HCT116 (cell line): Measurements from ENCODE around the gene NPFFR1. TPM values are rescaled to one million over a fixed set of nuclear protein-coding genes. Genes with fewer than 3 reads are reported as not detected.

Source experiments
- ATAC-seq: fragments of 200-7000 bp; cut with Tn5 transposase; 2 replicates; pipeline ENCODE4 v1.9.1; 2020; ENCODE audit warnings: mild to moderate bottlenecking, moderate library complexity
- BruUV-seq: library from RNA; stranded (reverse); fragments of 400-500 nt; replicated peaks from 2 replicates; lab custom pipeline; 2021; lab: Mats Ljungman, UMichigan
- CTCF ChIA-PET: fragments of 300-600 bp; sonication (Branson Sonifier 250); formaldehyde crosslinking; loops from one replicate; lab custom pipeline; 2021; ENCODE audit warnings: antibody characterized with exemption; lab: Charles Lee
- POLR2A ChIA-PET: fragments of 300-600, 350-600 bp; sonication (Branson Sonifier 250); formaldehyde crosslinking; loops from one replicate; lab custom pipeline; 2021; ENCODE audit warnings: antibody characterized with exemption; lab: Charles Lee
- RAD21 ChIA-PET, 2 experiments: fragments of 300-600 bp; sonication (Branson Sonifier 250); formaldehyde crosslinking; loops; one replicate each; lab custom pipeline; 2023; ENCODE audit warnings: low total read pairs in 2 of 2; ENCODE audit not compliant: uncharacterized antibody in 2 of 2, unreplicated experiment in 2 of 2, low non-redundant PET in 1 of 2; lab: Charles Lee
- DNase-seq: peaks from one replicate; pipeline ENCODE4 v3.0.0-alpha.2; 2010; ENCODE audit warnings: low read depth, low spot score
- H2AFZ ChIP-seq: fragments of 200-600 bp; shearing (Covaris generic), sonication (generic); 2 replicates; pipeline ENCODE4 v1.6.1; 2017; ENCODE audit warnings: low read depth, mixed run types, mixed read lengths, antibody characterized with exemption, low read length; ENCODE audit not compliant: poor library complexity, severe bottlenecking
- H3K27ac ChIP-seq: 2 replicates; pipeline ENCODE4 v1.5.1; 2012; ENCODE audit warnings: low read depth, low read length
- H3K27me3 ChIP-seq: fragments of 200-600 bp; sonication (generic); 2 replicates; pipeline ENCODE4 v1.6.1; 2016; ENCODE audit warnings: mixed run types, low read length, mixed read lengths; ENCODE audit not compliant: insufficient read depth
- H3K36me3 ChIP-seq, 2 experiments: fragments of 200-500 bp in 1 of 2; fragments of 200-600 bp in 1 of 2; sonication (Bioruptor generic) in 1 of 2; sonication (generic) in 1 of 2; 2 replicates each; pipeline versions ENCODE4 v1.5.1 to v1.6.1; 2014 to 2016; ENCODE audit warnings: low read length in 2 of 2, inconsistent platforms in 1 of 2, mixed read lengths in 1 of 2, mixed run types in 1 of 2; ENCODE audit not compliant: insufficient read depth in 2 of 2, control insufficient read depth in 1 of 2
- H3K4me1 ChIP-seq, 2 experiments: fragments of 200-600 bp in 1 of 2; sonication (generic) in 1 of 2; 2 replicates each; pipeline versions ENCODE4 v1.5.1 to v1.6.1; 2012 to 2017; ENCODE audit warnings: low read length in 2 of 2, inconsistent platforms in 1 of 2, mild to moderate bottlenecking in 1 of 2, mixed read lengths in 1 of 2, mixed run types in 1 of 2, moderate library complexity in 1 of 2; ENCODE audit not compliant: insufficient read depth in 2 of 2, control insufficient read depth in 1 of 2
- H3K4me2 ChIP-seq: fragments of 200-600 bp; sonication (generic); 2 replicates; pipeline ENCODE4 v1.6.1; 2017; ENCODE audit warnings: mixed run types, low read length, mixed read lengths
- H3K4me3 ChIP-seq, 2 experiments: fragments of 200-600 bp in 1 of 2; sonication (generic) in 1 of 2; replicated peaks in 1 of 2; 2 replicates each; pipeline ENCODE4 v1.5.1; 2011 to 2016; ENCODE audit warnings: low read length in 2 of 2, control low read depth in 1 of 2, low read depth in 1 of 2, mild to moderate bottlenecking in 1 of 2, mixed read lengths in 1 of 2, mixed run types in 1 of 2
- H3K79me2 ChIP-seq: fragments of 200-600 bp; sonication (generic); 2 replicates; pipeline ENCODE4 v1.6.1; 2017; ENCODE audit warnings: mild to moderate bottlenecking, mixed run types, low read length, moderate library complexity, mixed read lengths; ENCODE audit not compliant: insufficient read depth
- H3K9ac ChIP-seq: fragments of 200-600 bp; sonication (generic); 2 replicates; pipeline ENCODE4 v1.6.1; 2016; ENCODE audit warnings: low read length, mixed read lengths
- H3K9me2 ChIP-seq: fragments of 200-600 bp; sonication (generic), shearing (Covaris generic); 2 replicates; pipeline ENCODE4 v1.6.1; 2017; ENCODE audit warnings: mixed run types, mild to moderate bottlenecking, moderate library complexity; ENCODE audit not compliant: insufficient read depth
- H3K9me3 ChIP-seq, 2 experiments: fragments of 200-500 bp in 1 of 2; fragments of 200-600 bp in 1 of 2; sonication (Bioruptor generic) in 1 of 2; sonication (generic) in 1 of 2; 2 replicates each; pipeline ENCODE4 v1.6.1; 2014 to 2017; ENCODE audit warnings: low read length in 2 of 2, mixed read lengths in 2 of 2, inconsistent platforms in 1 of 2, low read depth in 1 of 2, mild to moderate bottlenecking in 1 of 2, mixed run types in 1 of 2, moderate library complexity in 1 of 2; ENCODE audit not compliant: control insufficient read depth in 1 of 2, insufficient read depth in 1 of 2
- H4K20me1 ChIP-seq: fragments of 200-600 bp; sonication (generic), shearing (Covaris generic); 2 replicates; pipeline ENCODE4 v1.6.1; 2017; ENCODE audit warnings: mixed run types, mild to moderate bottlenecking, moderate library complexity; ENCODE audit not compliant: insufficient read depth
- CBX3 ChIP-seq: IDR thresholded peaks from 2 replicates; pipeline ENCODE4 v1.6.1; 2012; ENCODE audit warnings: low read depth
- CTCF ChIP-seq, 3 experiments: fragments of 200-600 bp in 1 of 3; sonication (generic) in 1 of 3; IDR thresholded peaks in 2 of 3; conservative IDR thresholded peaks in 1 of 3; 2 replicates each; pipeline ENCODE4 v1.5.1; 2012 to 2017; ENCODE audit warnings: low read depth in 2 of 3, low read length in 2 of 3, antibody characterized with exemption in 1 of 3, borderline replicate concordance in 1 of 3, control low read depth in 1 of 3, mild to moderate bottlenecking in 1 of 3, mixed read lengths in 1 of 3, mixed run types in 1 of 3, moderate library complexity in 1 of 3; ENCODE audit not compliant: insufficient read depth in 1 of 3
- EGR1 ChIP-seq: IDR thresholded peaks from 2 replicates; pipeline ENCODE4 v1.6.1; 2012; ENCODE audit warnings: low read depth
- ELF1 ChIP-seq: IDR thresholded peaks from 2 replicates; pipeline ENCODE4 v1.6.1; 2012; ENCODE audit warnings: low read depth, borderline replicate concordance
- FOSL1 ChIP-seq: IDR thresholded peaks from 2 replicates; pipeline ENCODE4 v1.6.1; 2012; ENCODE audit warnings: low read depth
- JUND ChIP-seq: IDR thresholded peaks from 2 replicates; pipeline ENCODE4 v1.6.1; 2012
- MAX ChIP-seq: IDR thresholded peaks from 2 replicates; pipeline ENCODE4 v1.6.1; 2012
- RAD21 ChIP-seq: IDR thresholded peaks from 2 replicates; pipeline ENCODE4 v1.6.1; 2012; ENCODE audit warnings: low read depth, mild to moderate bottlenecking
- SIN3A ChIP-seq: IDR thresholded peaks from 2 replicates; pipeline ENCODE4 v1.6.1; 2012; ENCODE audit warnings: low read depth
- SP1 ChIP-seq: IDR thresholded peaks from 2 replicates; pipeline ENCODE4 v1.6.1; 2012; ENCODE audit warnings: low read depth
- SRF ChIP-seq: IDR thresholded peaks from 2 replicates; pipeline ENCODE4 v1.6.1; 2012; ENCODE audit warnings: low read depth
- intact Hi-C: fragments of 100-400 bp; cut with micrococcal nuclease; formaldehyde crosslinking; loops from 2 replicates; pipeline ENCODE4 v1.10.0; 2022
- total RNA-seq: library from RNA; stranded (reverse); gene quantifications from one replicate; pipeline ENCODE4 v1.2.1, GENCODE V29; 2021; ENCODE audit not compliant: unreplicated experiment

The NPFFR1 gene
- total RNA-seq, 1 experiment from 2014 or later = 0.02 TPM

- Histone ChIP-seq H3K4me1 (peaks cover 5 to 26% of the 10 kb centered on the region in 2 experiments; a peak in 3 of 4 replicates), H3K36me3 (no peaks in the 10 kb centered on the region), H3K9me2 (no peaks in the 10 kb centered on the region), H3K9ac (no peak overlapping the region), H3K4me3 (no peak overlapping the region), H3K4me2 (0 out of 2 replicates have a peak overlapping the region, but pooled peaks have one; percentile 4), H3K79me2 (no peaks in the 10 kb centered on the region), H3K9me3 (peaks cover 3 to 10% of the 10 kb centered on the region in 2 experiments; a peak in 2 of 4 replicates), H3K27ac (no peak overlapping the region), H4K20me1 (no peaks in the 10 kb centered on the region), H2AFZ (no peak overlapping the region), H3K27me3 (no peaks in the 10 kb centered on the region)
- CTCF ChIA-PET = interaction anchor here (0.5 to 2.7 kb wide), 21 partner anchors 8 to 122 kb away, joined by 3 to 27 read pairs (median 4); partner anchors contain the start of genes PPA1 and TYSND1
- intact Hi-C loops = no loop called here
- TF ChIP-seq EGR1 (no peak), CTCF (IDR thresholded peaks at IDR 0.05 in 2 of 3, conservative IDR thresholded peaks at IDR 0.05 in 1 of 3; ENCODE audit: borderline replicate concordance in 1 of 3, insufficient read depth in 1 of 3, low read depth in 2 of 3, low read length in 2 of 3) (peak; percentile 64 to 93 (median 70)), RAD21 (peak; percentile 91)
- RAD21 ChIA-PET = interaction anchor here (0.8 to 1.9 kb wide), 6 partner anchors 44 to 149 kb away, joined by 3 to 17 read pairs (median 4); no protein-coding TSS in a partner anchor
- POLR2A ChIA-PET = interaction anchor here (1.0 to 1.2 kb wide), 3 partner anchors 32 to 99 kb away, joined by 3 to 4 read pairs (median 4); partner anchors contain the start of gene PPA1
- no TSS peak for BruUV-seq
- DNase-seq (peak; percentile 64), ATAC-seq (peak; percentile 91)
These were observed 18.6 kb downstream of the NPFFR1 start for GRCh38 chr10:70265032-70265689.

- DNase-seq = no peak
- H3K9me2 ChIP-seq = no peaks in the 10 kb centered on the region
- intact Hi-C loops = no loop called here
- peaks cover 5% of the 10 kb centered on the region; the same call in 1 of the 2 replicates for H3K27me3 ChIP-seq
- no TSS peak for BruUV-seq
- H3K27ac ChIP-seq = no peak overlapping the region
- H3K79me2 ChIP-seq = no peaks in the 10 kb centered on the region
- peaks cover 3 to 10% of the 10 kb centered on the region in 2 experiments; a peak in 2 of 4 replicates for H3K9me3 ChIP-seq
- ChIA-PET CTCF (interaction anchor here (1.0 kb wide), 1 partner anchor 39 kb away, joined by 3 read pairs; no protein-coding TSS in a partner anchor), RAD21 (no interaction called here), POLR2A (no interaction called here)
- H3K9ac ChIP-seq = no peak overlapping the region
- no peaks in the 10 kb centered on the region for H3K36me3 ChIP-seq
- no peaks in the 10 kb centered on the region for H4K20me1 ChIP-seq
- TF ChIP-seq FOSL1 (no peak), CTCF (IDR thresholded peaks at IDR 0.05 in 2 of 3, conservative IDR thresholded peaks at IDR 0.05 in 1 of 3; ENCODE audit: borderline replicate concordance in 1 of 3, insufficient read depth in 1 of 3, low read depth in 2 of 3, low read length in 2 of 3) (no peak), RAD21 (no peak), ELF1 (no peak), SP1 (no peak), MAX (no peak), CBX3 (no peak), JUND (no peak), SRF (no peak), SIN3A (no peak)
- no peak overlapping the region for H2AFZ ChIP-seq
- ATAC-seq = no peak
- H3K4me3 ChIP-seq = no peak overlapping the region
- H3K4me1 ChIP-seq = peaks cover 16 to 29% of the 10 kb centered on the region in 2 experiments
- no peak overlapping the region for H3K4me2 ChIP-seq
These were observed 23.1 kb downstream of the NPFFR1 start for GRCh38 chr10:70260734-70261133.
